Stimulated activated CD8-positive, alpha-beta memory T cell treated with anti-CD3 and anti-CD28 coated beads, Interleukin-7, amount 100 ng/mL, for 4 hours (primary cell): ENCODE data around the gene RNF17.

Source experiments
- DNase-seq, 2 donors: peaks; one replicate each; pipeline ENCODE4 v3.0.0-alpha.2; 2020; ENCODE audit warnings: low read depth in 2 of 2

Gene RNF17

DNA sequence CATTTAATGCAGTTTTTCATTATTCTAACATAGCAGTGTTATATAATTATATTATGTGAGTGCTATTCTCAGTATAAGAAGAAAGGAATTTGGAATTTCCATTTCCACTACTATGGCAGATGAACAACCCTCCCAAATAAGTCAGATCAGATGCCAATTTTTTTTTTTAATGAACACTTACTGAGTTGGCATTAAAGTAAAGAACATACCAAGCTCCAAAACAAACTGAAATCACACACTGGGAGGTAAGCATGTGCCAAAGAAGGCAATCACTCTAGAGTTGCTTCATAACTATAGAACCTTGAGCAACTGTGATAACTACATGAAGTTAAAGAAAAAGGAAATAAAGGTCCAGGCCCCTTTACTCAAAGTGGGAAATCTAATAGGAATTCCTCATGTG is 90.3 kb downstream of the RNF17 start:
- no peak for DNase-seq

DNA sequence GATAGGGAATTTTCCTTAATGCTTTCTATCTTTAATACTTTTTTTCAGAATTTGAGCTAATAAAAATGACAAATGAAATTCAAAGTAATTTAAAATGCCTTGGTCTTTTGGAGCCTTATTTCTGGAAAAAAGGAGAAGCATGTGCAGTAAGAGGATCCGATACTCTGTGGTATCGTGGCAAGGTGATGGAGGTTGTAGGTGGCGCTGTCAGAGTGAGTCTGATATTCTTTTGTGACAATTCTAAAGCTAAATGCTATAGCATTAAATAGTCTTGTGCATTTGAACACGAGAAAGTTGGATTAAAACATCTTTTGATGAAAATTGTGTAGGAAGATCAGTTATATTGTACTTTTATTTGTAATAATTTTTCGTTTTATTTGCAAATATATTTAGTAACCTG is 95.0 kb downstream of the RNF17 start:
- DNase-seq, result no peak

DNA sequence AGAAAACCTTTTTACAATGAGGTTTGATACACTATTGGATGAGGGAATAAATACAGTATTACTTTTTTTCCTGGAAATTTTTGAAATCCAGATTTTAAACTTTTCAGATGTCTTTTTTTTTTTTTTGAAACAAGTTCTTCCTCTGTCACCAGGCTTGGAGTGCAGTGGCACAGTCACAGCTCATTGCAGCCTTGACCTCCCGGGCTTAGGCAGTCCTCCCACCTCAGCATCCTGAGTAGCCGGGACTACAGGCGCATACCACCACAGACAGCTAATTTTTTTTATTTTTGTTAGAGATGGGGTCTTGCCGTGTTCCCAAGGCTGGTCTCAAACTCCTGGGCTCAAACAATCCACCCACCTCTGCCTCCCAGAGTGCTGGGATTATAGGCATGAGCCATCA is 96.8 kb downstream of the RNF17 start:
- no peak for DNase-seq

DNA sequence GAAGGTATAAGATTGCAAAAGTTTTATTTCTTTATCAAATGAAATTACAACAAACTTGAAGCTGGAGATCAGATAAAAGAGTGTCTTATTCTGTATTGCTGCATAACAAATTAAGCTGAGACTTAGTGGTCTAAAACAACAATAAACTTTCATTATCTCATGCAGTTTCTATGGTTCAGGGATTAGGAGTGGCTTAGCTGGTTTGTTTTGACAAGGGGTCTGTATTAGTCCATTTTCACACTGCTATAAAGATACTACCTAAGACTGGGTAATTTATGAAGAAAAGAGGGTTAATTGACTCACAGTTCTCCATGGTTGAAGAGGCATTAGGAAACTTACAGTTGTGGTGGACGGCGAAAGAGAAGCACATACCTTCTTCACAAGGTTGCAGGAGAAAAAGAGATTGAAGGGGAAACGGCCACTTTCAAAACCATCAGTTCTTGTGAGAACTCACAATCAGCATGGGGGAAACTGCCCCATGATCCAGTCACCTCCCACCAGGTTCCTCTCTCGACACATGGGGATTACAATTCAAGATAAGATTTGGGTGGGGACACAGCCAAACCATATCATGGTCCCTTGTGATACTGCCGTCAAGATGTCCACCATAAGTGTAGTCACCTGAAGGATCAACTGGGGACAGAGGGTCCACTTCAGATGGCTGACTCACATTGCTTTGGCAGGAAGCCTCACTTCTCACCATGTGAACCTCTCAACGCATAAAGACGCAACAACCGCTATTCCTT is 97.8 kb downstream of the RNF17 start:
- DNase-seq, result no peak

DNA sequence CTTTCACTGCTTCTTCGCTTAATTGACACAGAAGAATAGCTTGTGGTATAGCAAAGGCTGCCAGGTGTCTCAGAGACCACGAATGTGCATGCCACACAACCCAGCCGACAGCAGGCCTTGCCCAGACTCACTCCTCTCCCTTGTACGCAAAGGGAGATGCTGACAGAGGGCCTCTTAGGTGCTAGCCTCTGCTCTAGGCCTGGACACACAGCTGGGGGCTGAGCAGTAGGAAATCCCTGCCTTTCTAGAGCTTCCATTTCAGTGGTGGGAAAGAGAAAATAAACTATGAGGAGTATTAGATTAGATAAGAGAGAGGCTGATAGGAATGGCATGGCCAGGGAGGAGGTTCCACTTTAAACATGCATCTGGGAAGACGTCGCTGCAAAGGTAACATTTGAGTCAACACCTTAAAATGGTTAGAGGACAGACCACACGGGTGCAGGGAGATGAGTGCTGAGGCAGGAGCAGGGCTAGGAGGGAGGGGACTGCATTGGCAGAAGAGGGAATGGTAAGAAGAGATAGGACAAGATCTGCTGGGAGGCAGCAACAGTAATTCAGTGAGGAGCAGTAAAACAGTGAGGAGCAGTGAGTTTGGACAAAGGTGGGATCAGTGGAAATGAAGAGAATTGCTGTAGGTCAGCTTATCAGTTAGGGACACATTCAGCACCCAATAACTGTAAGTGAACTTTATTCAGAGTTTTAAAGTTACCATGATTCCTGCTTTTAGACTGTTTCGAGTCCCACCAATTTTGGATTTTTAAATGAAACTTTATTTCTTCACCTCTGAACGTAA is 100.0 kb downstream of the RNF17 start:
- no peak for DNase-seq

DNA sequence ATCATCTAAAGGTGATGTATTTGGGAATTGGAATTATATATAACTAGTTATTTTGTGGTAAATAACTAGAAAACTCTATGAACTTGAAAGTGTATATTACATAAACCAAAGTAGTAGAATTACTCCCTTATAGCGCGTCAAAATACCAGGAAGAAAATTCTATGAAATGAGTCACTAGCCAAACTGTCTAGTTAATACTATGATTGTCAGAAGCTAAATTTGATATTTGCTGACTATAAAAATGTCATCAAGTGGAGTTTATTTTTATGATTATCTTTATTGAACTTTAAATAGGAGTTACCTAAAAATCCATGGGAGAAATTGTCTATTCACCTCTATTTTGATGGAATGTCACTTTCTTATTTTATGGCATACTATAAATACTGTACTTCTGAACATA is 100.6 kb downstream of the RNF17 start:
- DNase-seq, result no peak

DNA sequence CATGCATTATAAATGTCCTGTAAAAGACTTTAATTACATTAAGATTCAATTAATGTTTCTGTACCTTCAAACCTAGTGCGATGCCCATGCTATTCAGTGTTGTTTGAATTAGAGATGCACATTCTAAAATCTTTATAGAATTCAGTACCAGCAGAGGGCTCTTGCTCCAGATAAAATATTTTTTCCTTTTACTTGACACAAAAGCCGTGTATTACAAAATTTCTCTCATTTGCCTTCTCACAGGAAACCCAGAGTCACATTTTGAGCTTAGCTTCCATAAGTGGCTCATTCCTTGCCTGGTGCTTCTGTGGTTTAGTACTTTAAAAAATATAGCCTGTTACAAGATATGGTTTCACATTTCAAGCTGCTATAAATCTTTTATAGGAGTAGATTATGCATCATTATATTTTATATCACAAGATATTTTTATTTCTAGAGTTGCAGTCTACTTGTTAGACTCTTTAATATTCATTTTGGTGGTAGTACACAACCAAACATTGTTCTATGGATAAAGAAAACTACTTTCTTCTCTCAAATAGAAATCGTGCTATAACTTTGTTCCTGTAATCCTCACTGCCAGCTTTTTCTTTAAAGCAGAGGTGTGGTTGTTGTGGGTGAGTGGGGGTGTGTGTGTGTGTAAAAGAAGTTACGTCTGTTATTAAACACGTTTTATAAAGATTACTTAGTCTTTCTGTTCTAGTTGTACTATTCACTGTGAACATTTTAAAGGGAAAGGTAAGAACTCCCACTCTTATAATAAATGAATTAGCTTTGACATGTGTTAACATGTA is 101.4 kb downstream of the RNF17 start:
- DNase-seq, result no peak

DNA sequence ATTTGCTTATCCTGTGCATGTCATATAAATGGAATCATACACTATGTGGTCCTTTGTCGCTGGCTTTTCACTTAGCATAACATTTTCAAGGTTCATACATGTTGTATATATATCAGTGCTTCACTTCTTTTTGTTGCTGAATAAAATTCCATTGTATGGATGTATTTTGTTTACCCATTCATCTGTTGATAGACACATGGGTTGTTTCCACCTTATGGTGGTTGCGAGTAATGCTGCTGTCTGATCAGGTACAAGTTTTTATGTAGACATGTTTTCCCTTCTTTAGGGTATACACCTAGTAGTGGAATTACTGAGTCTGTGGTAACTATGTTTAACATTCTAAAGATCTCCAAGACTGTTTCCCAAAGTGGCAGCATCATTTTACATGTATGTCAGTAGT is 102.5 kb downstream of the RNF17 start:
- no peak for DNase-seq

DNA sequence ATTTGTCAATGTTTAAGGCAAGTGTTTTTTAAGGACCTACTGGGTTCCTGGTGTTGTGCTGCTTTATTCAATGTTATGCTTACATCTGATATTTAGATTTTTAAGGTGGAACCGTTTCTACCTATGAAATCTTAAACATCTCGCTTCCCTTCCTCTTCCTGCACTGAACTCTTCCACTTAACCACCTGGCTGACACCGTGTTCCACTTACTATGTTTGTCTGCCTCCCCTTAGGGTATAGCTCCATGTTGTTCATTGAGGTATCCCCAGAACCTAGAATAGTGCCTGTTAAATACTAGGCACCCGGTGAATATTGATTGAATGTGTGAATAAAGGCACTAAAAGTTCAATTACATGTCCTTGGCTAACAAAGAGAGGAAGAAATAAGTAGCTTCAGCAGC is 104.9 kb downstream of the RNF17 start:
- no peak for DNase-seq

DNA sequence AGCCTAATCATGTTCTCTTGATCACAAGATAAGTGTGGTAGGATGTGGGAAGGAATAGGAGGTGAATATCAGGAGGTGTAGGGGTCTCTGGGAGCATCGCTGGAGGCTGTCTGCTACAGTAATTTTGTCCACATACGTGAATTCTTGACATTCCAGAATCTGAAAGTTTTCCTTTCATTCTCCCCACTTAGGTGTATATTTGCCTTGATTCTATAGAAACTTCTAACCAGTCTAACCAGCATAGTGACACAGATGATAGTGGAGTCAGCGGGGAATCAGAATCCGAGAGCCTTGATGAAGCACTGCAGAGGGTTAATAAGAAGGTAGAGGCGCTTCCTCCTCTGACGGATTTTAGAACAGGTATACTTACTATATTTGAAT is 106.4 kb downstream of the RNF17 start:
- DNase-seq, result no peak

DNA sequence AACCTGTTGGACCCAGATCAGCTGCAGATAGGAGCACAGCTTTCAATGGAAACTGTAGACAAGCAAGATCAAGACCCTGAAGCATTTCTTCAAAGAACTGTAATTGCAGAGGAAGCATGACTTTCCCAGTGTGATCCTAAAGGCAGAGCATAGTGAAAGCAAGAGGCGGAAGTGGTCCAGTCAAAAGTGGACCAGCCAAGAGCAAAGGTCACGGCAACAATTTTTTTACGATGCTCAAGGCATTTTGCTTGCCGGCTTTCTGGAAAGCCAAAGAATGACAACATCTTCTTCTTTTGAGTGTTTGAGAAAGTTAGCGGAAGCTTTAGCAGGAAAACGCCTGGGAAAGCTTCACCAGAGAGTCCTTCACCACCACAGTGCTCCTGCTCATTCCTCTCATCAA is 111.6 kb downstream of the RNF17 start:
- DNase-seq, result no peak

DNA sequence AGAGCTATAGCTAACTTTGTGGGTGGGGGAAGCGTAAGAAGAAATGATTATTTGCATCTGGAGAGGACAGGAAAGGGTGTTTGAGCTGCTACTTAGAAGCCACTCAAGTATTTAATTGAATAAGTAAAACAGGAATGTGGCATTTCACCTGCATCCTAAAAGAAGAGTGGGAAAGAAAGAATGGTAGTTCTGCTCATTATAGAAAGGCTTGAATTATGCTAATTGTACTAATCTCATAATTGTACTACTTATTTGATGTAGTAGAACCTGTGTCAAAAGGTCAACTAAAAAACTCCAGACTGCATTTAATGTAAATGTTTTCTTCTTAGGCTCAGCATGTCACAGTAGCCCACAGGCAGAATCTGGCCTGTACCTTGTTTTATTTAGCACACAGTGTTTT is 113.6 kb downstream of the RNF17 start:
- no peak for DNase-seq

DNA sequence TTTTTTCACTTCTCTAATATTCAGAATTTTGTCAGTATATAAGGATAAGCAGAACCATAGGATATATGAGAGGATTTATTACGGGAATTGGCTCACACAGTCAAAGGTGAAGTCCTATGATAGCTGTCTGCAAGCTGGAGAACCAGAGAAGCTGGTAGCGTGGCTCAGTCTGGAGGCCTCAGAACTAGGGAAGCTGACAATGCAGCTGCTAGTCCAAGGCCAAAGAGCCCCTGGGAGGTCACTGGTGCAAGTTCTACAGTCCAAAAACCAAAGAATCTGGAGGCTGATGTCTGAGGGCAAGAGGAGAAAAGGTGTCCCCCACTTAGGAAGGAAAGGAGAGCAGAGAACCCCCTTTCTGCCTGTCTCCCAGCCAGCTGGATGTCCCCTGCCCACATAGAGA is 114.4 kb downstream of the RNF17 start:
- no peak for DNase-seq

DNA sequence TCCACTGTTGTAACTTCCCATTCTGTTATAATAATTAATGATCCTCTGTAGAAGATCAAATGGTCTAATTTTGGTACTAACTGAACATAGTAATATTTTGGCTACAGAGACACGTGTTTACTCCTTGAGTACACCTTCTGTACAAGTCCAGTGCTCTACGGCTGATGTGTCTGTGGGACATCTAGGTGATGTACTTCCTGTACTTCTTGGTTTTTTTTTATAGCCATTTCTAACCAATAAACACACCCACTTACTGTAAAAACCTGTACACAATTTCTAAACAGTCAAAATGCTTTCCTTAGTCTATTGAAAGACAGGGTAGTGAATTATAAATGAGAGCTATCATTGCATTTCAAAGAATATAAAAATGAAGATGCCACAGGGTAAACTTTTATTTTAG is 118.7 kb downstream of the RNF17 start:
- no peak for DNase-seq

DNA sequence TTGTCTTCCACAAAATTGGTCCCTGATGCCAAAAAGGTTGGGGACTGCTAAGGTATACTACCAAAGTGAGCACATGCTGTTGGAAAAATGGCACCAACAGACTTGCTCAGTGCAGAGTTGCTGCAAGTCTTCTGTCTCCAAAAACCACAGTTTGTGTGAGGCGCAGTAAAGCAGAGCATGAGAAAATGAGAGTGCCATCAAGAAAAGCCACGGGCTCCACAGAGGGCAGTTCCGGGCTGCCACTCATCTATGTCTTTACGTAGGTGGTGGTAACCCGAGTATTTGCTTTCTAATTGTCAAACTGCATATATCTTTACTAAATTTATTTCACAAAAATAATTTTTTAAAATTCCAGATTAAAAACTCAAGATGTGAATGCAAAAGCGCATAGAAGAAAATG is 123.8 kb downstream of the RNF17 start:
- no peak for DNase-seq

DNA sequence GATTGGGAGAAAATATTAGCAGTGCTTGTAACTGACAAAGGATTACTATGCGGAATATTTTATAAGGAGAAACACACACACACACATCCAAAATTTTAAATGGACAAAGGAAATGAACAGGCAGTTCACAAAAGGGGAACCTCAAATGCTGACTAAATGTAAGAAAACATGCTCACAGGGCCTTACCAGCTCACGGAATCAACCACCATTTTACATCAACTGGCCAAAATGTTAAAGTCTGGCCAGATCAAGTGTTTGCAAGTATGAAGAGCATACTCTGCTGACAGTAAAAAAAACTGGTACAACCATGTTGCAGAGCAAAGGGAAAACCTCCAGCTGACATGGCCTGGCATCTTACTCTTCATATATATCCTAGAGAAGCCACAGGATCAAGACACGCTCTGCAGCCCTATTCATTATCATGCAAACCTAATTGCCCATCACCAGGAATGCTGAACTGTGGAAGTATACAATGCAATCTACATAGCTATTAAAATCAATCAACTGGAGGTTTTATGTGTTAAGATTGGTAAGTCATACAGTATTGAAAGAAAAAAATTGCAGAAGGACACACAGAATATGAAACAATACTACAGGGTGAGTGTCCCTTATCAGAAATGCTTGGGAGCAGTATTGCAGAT is 124.4 kb downstream of the RNF17 start:
- no peak for DNase-seq

DNA sequence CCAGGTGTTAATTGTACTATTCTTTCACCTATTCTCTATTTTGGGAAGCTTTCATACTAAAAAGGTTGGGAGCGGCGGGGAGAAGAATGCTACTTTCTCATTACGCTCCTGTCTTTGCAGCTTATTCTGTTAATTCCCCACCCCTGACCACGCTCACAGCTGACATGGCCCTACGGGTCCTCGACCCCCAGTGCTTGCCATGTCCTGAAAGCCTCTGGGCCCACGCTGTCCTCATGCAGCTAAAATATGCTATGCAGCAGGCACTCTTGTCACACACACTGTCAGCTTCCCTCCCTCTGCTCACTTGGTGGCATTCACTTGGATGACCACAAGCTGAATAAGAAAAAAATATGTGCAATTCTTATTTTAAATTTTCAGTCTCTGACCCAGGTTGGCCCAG is 126.3 kb downstream of the RNF17 start:
- no peak for DNase-seq

DNA sequence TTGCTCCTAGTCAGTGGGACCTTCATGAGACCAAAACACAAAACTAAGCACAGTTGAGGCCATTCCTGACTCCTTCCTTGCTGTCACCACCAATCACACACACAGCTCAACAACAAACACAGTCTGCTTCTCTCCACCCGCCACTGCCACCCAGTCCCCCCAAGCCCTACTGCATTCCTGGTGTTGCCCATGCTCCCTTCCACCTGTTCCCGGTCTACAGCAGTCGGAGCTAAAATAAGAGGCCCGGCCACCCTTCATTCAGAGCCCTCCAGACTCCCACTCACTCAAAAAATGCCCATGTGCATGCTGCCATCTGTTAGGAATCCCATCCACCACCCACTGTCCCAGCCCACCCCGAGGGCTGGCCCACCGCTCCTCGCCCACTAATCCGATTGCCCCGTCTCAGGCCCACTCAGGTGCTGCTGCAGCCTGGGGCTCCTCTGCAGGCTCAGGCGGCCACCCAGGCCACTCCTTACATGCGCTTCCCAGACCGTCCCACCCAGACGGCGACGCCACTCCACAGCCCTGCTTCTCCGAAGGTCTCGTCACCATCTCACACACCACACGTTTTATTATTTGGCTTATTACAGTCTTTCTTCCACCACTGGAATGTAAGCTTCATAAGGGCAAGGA is 127.6 kb downstream of the RNF17 start:
- no peak for DNase-seq

DNA sequence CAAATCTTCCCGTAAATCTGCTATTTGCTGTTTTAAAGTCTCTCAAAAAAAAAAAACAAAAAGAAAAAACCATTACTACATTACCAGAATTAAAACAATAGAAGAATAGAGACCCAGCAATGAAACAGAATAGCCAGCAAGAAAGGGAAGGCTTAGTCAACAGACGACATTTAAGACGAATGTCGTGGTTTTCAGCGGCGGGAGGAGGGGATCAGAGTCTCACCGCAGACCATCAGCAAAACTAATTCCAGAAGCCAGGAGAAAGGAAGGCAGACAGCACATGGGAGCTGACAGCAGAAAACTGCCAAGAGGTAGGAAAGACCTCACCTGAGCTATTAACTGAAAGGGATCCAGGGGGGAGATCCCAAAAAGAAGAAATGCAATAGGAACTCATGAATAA is 128.9 kb downstream of the RNF17 start:
- DNase-seq, result no peak

DNA sequence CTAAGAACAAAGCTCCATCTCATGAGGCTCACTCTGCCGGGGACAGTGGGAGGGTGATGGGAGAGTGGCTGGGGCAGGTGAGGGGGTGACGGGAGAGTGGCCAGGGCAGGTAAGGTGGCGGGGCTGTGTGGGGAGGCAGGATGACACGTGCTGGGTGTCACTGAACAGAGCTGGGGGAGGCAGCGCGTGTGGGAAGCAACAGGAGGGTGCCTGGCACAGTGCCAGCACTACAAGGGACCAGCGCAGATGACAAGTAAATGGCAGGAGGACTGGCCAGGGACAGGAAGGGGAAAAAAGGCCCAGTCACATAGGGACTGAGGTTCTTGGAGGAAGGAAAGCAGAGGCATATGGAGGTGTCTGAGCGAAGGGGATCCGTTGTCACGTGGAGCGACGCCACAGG is 129.9 kb downstream of the RNF17 start:
- DNase-seq, result no peak

DNA sequence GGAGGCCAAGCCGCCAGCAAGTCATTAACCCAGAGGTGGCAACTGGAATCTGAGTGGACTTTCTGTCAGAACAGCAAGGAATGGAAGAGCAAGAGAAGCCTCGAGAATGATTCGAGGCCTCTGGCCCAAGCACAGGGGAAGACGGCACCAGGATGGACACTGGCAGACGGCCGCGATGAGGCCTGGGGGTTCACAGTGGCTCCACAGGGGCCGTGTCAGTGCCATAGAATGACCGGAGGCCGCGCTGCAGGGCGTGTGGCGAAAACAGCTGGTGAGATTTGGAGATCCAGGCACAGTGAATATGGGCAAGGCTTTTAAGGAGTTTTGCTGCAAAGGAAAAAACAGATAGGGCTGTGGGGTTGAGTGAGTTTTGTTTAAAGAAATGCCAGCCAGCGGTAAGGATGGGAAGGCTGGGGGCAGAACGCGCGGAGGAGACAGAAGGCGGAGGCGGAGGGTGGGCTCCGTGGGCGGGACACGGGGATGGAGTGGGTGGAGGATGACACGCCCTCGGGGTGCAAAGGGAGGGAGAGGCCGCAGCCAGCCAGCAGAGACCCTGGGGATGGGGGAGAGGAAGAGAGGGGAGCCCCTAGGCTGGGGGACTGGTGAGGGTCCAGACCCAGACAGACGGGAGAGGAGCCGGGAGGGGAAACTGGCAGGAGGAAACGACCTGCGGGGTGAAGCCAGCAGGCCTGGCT is 130.5 kb downstream of the RNF17 start:
- DNase-seq, result no peak
